Upper lobe of left lung (tissue), 6 donors: ENCODE results near the gene SGMS2. TPM values are rescaled to one million over a fixed set of nuclear protein-coding genes. Genes with fewer than 3 reads are reported as not detected.

Source experiments
- ATAC-seq, 2 donors: fragments of 200-7000 bp; cut with Tn5 transposase; one replicate each; pipeline ENCODE4 v1.9.1; 2022; ENCODE audit warnings: mild to moderate bottlenecking in 2 of 2, moderate library complexity in 2 of 2; ENCODE audit not compliant: low FRiP score in 2 of 2
- DNase-seq, 2 donors: peaks; one replicate each; pipeline ENCODE4 v3.0.0-alpha.2; 2019 to 2020
- H3K27ac ChIP-seq, 4 donors: fragments of 200-600 bp; sonication (generic); one replicate each; pipeline ENCODE4 v1.5.1; 2016 to 2019
- H3K27me3 ChIP-seq, 4 donors: fragments of 200-600 bp; sonication (generic); one replicate each; pipeline ENCODE4 v1.5.1; 2017 to 2019
- H3K36me3 ChIP-seq, 4 donors: fragments of 200-600 bp; sonication (generic); one replicate each; pipeline ENCODE4 v1.5.1; 2016 to 2019
- H3K4me1 ChIP-seq, 4 donors: fragments of 200-600 bp; sonication (generic); one replicate each; pipeline ENCODE4 v1.5.1; 2018 to 2019
- H3K4me3 ChIP-seq, 4 donors: fragments of 200-600 bp; sonication (generic); one replicate each; pipeline ENCODE4 v1.5.1; 2017 to 2019; ENCODE audit warnings: mild to moderate bottlenecking in 2 of 4, moderate library complexity in 1 of 4
- H3K9me3 ChIP-seq, 4 donors: fragments of 200-600 bp; sonication (generic); one replicate each; pipeline ENCODE4 v1.5.1; 2018 to 2019
- EP300 ChIP-seq, 4 donors: sonication (generic); formaldehyde crosslinking; IDR thresholded peaks; one replicate each; pipeline ENCODE4 v1.5.1; 2017; ENCODE audit warnings: antibody characterized with exemption in 4 of 4, control low read depth in 2 of 4
- POLR2A ChIP-seq, 4 donors: fragments of 450-650 bp; IDR thresholded peaks; one replicate each; pipeline ENCODE4 v1.5.1; 2016 to 2017; ENCODE audit warnings: antibody characterized with exemption in 4 of 4, mild to moderate bottlenecking in 2 of 4
- POLR2AphosphoS5 ChIP-seq, 2 donors: sonication (generic); formaldehyde crosslinking; IDR thresholded peaks; one replicate each; pipeline ENCODE4 v1.5.1; 2017; ENCODE audit warnings: antibody characterized with exemption in 2 of 2
- WGBS, 2 donors: methylation state at CpG; one replicate each; pipeline ENCODE4 v1.1.5; 2017 to 2018; 5-methylcytosine and 5-hydroxymethylcytosine counted together
- total RNA-seq, 6 donors: library from RNA; depleted of rRNA in 4 of 6; stranded (reverse); fragments of >200 nt in 4 of 6; gene quantifications; one replicate each; pipeline versions ENCODE4 v1.1.0 to v1.2.1, GENCODE V29; 2016 to 2021
- TF ChIP-seq, protein P1 (sequence below), 6 experiments: fragments of 450-650 bp in 4 of 6; fragments of 200-600 bp in 2 of 6; sonication (generic) in 2 of 6; IDR thresholded peaks; one replicate each; pipeline ENCODE4 v1.5.1; 2016 to 2019; ENCODE audit warnings: antibody characterized with exemption in 6 of 6
- donor health status: DM: no; HTN: no; CAD: no; lungs with moderate emphysema.
- donor health status: DM: no; HTN: yes; CAD: no; lungs with severe emphysema.

Gene SGMS2
- total RNA-seq, 6 donors from 2014 or later, result 85.9 to 551 (median 204) TPM

DNA sequence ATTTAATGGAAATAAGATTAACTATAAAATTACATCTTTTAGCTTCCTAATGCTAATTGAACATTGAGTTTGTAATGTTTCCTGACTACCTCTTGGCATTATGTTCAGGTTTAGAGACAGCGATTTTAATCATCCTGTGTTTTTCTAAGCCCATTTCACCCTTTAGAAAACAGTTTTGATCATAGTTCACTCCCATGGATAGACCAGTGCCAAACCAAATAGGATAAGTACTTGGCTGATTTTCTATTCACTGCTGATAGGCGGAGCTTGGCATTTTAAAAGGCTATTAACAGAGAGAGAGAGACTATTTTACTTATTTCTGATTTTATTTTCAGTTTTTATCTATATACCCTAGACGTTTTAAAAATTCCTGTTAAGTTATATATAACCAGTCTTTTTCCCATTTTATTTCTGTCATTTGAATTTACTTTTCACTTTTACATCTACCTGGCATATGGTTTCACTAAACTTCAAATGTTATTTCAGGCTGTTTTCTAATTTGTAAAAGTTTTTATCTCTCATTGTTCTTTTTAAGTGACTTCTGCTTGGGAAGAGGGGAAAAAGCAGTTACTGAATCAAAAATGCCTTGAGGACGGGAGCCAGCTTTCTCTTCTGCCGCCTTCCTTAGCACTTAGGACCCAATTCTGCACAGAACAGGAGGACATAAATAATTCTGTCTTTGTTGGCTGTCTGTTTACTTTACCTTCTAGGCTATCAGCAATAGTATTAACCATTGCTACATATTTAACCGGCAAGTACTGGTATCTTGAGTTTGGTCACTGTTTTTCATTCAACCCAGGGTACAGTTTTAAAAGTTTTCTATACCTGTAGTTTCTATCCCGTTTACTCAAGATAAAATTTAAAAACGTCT, 46.4 kb downstream of the SGMS2 start:
- Histone ChIP-seq H3K36me3 (no peaks in the 10 kb centered on the region), H3K4me3 (peak overlapping the region in 1 of 4 donors; percentile 26), H3K27me3 (no peaks in the 10 kb centered on the region), H3K4me1 (peaks cover 10 to 21% (median 13%) of the 10 kb centered on the region in 4 donors), H3K27ac (no peak overlapping the region), H3K9me3 (no peaks in the 10 kb centered on the region)
- no peak for DNase-seq
- WGBS, 2 donors, result 35 to 45% methylated on average over 8 of the region's 8 CpGs
- TF ChIP-seq POLR2A (IDR thresholded peaks at IDR 0.05) (no peak), POLR2AphosphoS5 (IDR thresholded peaks at IDR 0.05) (no peak), EP300 (IDR thresholded peaks at IDR 0.05) (no peak)
- TF ChIP-seq, protein P1, sequence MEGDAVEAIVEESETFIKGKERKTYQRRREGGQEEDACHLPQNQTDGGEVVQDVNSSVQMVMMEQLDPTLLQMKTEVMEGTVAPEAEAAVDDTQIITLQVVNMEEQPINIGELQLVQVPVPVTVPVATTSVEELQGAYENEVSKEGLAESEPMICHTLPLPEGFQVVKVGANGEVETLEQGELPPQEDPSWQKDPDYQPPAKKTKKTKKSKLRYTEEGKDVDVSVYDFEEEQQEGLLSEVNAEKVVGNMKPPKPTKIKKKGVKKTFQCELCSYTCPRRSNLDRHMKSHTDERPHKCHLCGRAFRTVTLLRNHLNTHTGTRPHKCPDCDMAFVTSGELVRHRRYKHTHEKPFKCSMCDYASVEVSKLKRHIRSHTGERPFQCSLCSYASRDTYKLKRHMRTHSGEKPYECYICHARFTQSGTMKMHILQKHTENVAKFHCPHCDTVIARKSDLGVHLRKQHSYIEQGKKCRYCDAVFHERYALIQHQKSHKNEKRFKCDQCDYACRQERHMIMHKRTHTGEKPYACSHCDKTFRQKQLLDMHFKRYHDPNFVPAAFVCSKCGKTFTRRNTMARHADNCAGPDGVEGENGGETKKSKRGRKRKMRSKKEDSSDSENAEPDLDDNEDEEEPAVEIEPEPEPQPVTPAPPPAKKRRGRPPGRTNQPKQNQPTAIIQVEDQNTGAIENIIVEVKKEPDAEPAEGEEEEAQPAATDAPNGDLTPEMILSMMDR (IDR thresholded peaks at IDR 0.05), result no peak
- ATAC-seq, result peak in 1 of 2 donors; percentile 69

DNA sequence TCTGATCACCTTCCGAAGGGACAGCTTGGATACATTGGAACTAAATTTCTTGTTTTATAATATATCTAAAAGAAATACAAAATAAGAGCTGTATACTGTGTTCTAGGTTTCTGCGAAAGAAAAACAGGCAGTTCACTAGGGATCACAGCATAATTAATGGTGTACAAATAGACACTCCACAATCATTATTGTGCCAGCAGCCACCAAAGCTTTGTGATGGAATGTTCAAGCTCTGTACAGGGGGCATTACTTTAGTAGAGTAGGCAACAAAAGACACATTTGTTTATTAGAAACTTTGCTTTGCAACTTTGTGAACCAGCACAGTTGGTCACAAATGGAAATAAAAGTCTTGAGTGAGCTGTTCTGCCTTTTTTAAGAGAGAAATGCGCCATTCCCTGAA, 49.3 kb downstream of the SGMS2 start:
- Histone ChIP-seq H3K27me3 (no peaks in the 10 kb centered on the region), H3K4me1 (peaks cover 13 to 26% (median 19%) of the 10 kb centered on the region in 4 donors), H3K4me3 (no peak overlapping the region), H3K27ac (no peak overlapping the region), H3K36me3 (no peaks in the 10 kb centered on the region), H3K9me3 (no peaks in the 10 kb centered on the region)
- TF ChIP-seq, protein P1 (IDR thresholded peaks at IDR 0.05), result no peak
- no peak for TF ChIP-seq POLR2AphosphoS5 (IDR thresholded peaks at IDR 0.05)
- no peak for TF ChIP-seq POLR2A (IDR thresholded peaks at IDR 0.05)
- no peak for TF ChIP-seq EP300 (IDR thresholded peaks at IDR 0.05)
- ATAC-seq (no peak), DNase-seq (no peak)
- WGBS, 2 donors, result 93 to 95% methylated on average over 3 of the region's 3 CpGs

DNA sequence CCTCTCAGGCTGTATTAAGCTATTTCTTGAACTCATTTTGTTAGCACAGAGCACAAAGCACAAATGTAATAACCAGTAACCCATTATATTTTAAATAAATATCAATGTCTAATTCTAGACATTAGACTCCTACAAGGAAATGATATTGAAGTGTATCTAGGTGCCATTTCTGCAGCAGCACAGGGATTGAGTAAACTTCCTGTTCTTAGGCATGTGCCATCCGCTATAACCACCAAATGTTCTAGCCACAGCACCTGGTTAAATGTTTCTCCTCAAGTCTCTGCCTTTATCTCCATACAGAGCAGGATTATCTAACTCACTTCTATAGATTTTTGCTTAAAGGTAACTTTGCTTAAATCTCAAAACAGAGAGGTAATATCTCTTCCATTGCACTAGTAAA, 51.4 kb downstream of the SGMS2 start:
- H3K9me3 ChIP-seq, result no peaks in the 10 kb centered on the region
- whole genome bisulfite sequencing, 2 donors, result 21 to 50% methylated on average over 1 of the region's 1 CpG
- DNase-seq (no peak), ATAC-seq (peak in 1 of 2 donors; percentile 46)
- H3K4me1 ChIP-seq, result peaks cover 8 to 19% (median 16%) of the 10 kb centered on the region in 4 donors
- no peak overlapping the region for H3K4me3 ChIP-seq
- H3K27me3 ChIP-seq, result no peaks in the 10 kb centered on the region
- H3K27ac ChIP-seq, result peak overlapping the region in 1 of 4 donors; percentile 67
- TF ChIP-seq POLR2AphosphoS5 (IDR thresholded peaks at IDR 0.05) (no peak), EP300 (IDR thresholded peaks at IDR 0.05) (no peak), POLR2A (IDR thresholded peaks at IDR 0.05) (no peak)
- TF ChIP-seq, protein P1 (IDR thresholded peaks at IDR 0.05), result no peak
- no peaks in the 10 kb centered on the region for H3K36me3 ChIP-seq

DNA sequence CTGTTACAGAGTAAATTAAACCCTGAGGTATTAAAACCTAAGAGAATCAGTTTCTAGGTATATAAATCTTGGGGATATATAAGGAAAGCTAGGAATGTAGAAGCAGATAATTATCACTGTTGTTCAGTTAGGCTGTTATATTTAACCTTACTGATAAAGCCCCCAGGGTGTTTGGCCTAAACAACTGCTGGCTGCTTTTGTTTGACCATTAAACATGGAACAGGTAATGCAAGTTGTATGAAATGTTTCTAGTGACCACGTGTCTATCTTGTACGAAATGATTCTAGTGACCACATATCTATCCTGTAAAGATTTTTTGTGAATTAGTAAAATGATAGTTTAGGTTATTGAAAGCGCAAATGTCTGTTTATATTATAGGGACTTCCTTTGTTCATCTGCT, 52.6 kb downstream of the SGMS2 start:
- DNase-seq, result no peak
- peak overlapping the region in 1 of 4 donors; percentile 67 for H3K27ac ChIP-seq
- WGBS, 2 donors, result 33 to 45% methylated on average over 3 of the region's 3 CpGs

More for the DNA sequence above, 52.6 kb downstream of the SGMS2 start:
- no peak for ATAC-seq
- H3K36me3 ChIP-seq, result no peaks in the 10 kb centered on the region
- TF ChIP-seq, protein P1 (IDR thresholded peaks at IDR 0.05), result no peak
- TF ChIP-seq EP300 (IDR thresholded peaks at IDR 0.05), result no peak
- TF ChIP-seq POLR2AphosphoS5 (IDR thresholded peaks at IDR 0.05), result no peak
- TF ChIP-seq POLR2A (IDR thresholded peaks at IDR 0.05), result no peak
- no peaks in the 10 kb centered on the region for H3K9me3 ChIP-seq
- H3K27me3 ChIP-seq, result no peaks in the 10 kb centered on the region
- no peak overlapping the region for H3K4me3 ChIP-seq
- peaks cover 3 to 12% (median 11%) of the 10 kb centered on the region in 4 donors for H3K4me1 ChIP-seq
